Retina (tissue), 1 donor: ENCODE results near the gene TMTC2.
"Not testable (repeated sequence)": the region's sequence is repeated elsewhere in the genome, so short reads cannot be mapped to it uniquely, and the experiment has no call there.

ENCODE experiments used
- DNase-seq: peaks from one replicate; pipeline ENCODE4 v3.0.0-alpha.2; 2016

The TMTC2 gene

DNA sequence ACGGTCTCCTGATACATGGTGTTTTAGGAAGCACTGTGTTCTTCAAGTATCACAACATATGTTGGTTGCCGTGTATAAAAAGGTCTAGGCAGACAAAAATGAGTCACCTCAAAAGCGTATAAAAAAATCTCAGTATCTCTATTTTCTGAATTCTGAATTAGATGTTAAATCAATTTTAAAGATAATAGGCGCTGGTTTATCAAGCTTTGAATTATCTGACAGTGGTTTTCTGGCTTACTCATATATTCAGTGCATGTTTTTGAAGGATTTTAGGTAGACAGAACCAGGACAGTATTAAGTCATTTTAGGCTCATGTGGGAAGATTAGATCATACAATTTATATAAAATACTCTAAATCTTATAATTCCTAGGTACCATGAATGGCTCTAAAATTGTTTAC, 110.8 kb downstream of the TMTC2 start:
- no peak for DNase-seq

- no peak for DNase-seq
These were observed 113.5 kb downstream of the TMTC2 start for GRCh38 chr12:82800185-82800584.

- DNase-seq, result no peak
These were observed 115.4 kb downstream of the TMTC2 start for GRCh38 chr12:82801951-82802610.

DNA sequence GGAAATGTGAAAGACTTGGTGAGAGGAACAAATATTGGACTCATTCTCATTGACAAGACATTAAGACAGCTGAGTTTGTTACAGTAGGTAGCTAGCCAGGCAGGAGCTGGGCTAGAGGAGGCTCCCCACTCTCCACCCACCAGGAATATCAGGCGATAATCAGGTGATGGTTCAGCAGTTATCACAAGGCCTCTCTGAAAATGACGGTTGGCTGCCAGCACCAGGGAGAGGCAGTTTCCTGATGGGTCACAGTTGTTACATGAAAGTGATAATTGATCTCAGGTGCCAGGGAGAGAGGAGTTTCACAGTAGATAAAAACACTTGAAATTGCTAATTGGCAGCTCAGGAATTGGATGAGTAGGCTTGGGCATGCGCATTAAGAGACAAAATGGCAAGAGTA, 116.5 kb downstream of the TMTC2 start:
- no peak for DNase-seq

DNA sequence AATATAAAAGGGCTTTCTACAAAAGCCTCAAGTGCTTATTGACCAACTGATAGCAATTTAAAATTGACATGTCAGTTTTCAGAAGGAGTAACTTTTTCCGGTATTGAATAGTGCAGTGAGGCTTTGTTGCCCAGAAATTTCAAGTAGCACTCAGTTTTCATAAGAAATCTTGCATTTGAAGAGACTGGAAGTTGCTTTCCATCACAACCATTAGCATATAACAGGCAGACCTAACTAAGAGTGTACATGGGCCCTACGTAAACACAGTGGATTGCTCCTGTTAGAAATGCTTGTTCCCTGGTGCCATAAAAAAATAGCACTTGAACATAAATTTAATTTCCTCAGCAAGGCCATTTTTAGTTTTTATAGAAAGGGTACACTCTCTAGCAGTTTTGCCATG, 117.9 kb downstream of the TMTC2 start:
- no peak for DNase-seq

DNA sequence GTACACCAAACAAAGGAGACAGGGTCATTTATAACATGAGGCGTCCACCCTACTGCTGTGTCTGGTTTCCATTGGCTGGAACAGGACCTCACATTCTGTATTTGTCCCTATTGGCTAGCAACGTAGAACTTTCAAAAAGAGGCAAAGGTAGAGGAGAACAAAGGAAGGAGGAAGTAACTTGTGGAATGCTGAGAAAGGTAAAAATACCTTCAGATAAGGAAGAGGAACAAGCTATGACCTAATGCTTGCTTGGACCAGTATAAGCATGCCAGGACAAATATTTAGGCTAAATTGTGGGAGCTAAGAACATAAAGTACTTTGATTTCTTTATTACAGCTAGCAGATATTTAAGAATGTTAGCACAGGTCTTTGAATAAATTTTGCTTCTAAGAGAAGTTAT, 118.3 kb downstream of the TMTC2 start:
- DNase-seq, result not testable (repeated sequence)

- no peak for DNase-seq
These were observed 119.2 kb downstream of the TMTC2 start for GRCh38 chr12:82805812-82806497.

GRCh38 chr12:82807132-82807737, 120.5 kb downstream of the TMTC2 start:
- no peak for DNase-seq

DNA sequence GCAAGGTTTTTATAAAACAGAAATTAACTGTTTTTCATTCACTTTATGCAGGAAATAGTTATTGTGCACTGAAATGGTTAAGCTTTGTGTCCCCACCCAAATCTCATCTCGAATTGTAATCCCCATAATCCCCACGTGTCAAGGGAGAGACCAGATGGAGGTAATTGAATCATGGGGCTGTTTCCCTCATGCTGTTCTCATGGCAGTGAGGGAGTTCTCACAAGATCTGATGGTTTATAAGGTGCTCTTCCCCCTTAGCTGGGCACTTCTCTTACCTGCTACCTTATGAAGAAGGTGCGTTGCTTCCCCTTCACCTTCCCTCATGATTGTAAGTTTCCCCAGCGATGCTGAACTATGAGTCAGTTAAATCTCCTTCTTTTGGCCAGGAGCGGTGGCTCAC, 123.9 kb downstream of the TMTC2 start:
- DNase-seq, result no peak

- DNase-seq, result no peak
These were observed 130.7 kb downstream of the TMTC2 start for GRCh38 chr12:82817368-82817767.

- DNase-seq, result no peak
These were observed 131.7 kb downstream of the TMTC2 start for GRCh38 chr12:82818271-82819035.

GRCh38 chr12:82826505-82826904, 139.8 kb downstream of the TMTC2 start:
- DNase-seq, result peak; percentile 40

- DNase-seq, result no peak
These were observed 145.4 kb downstream of the TMTC2 start for GRCh38 chr12:82832096-82832495.

GRCh38 chr12:82832981-82833380, 146.3 kb downstream of the TMTC2 start:
- no peak for DNase-seq

DNA sequence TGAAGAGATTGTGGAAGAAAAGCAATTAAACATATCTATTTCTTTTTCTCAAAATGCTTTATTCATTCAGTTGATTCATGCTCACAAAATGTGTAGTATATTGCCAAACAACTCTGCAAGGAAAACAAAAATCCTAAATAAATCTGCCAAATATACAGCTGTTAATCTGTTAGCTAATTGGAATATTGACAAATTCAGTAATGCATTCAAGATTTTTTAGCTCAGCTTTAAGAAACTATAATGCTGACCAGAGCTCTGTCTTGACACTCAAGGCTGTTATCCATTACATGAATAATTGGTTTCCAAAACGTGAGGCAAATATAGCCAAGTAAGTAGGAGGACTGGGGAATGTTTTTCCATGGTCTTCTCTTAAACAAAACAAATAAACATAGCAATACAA, 146.8 kb downstream of the TMTC2 start:
- no peak for DNase-seq

GRCh38 chr12:82835217-82835616, 148.5 kb downstream of the TMTC2 start:
- DNase-seq, result no peak

- no peak for DNase-seq
These were observed 151.4 kb downstream of the TMTC2 start for GRCh38 chr12:82838131-82838551.

- DNase-seq, result no peak
These were observed 152.1 kb downstream of the TMTC2 start for GRCh38 chr12:82838827-82839226.

- DNase-seq, result no peak
These were observed 153.1 kb downstream of the TMTC2 start for GRCh38 chr12:82839796-82840195.

DNA sequence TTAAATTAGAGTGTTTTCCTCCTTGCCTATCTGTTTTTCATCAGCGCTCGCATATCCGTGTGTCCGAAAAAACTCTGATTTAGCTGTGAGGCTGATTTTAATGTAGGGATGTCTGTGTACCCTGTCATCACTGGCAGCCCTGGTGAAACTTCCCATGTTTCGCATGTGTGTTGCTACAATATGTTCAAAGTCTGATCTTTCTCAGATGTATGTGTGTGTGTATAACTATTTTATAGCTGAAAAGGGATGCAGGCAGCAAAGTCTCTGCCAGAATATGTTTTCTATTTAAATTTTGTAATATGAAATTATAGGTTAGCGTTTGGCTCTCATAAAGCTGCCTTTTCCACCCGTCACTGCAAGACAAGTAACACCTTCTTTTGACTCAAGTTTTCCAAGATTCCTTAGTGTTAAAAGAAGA, 154.8 kb downstream of the TMTC2 start:
- no peak for DNase-seq

- no peak for DNase-seq
These were observed 155.8 kb downstream of the TMTC2 start for GRCh38 chr12:82842480-82842879.

- not testable (repeated sequence) for DNase-seq
These were observed 158.4 kb downstream of the TMTC2 start for GRCh38 chr12:82845076-82845475.

DNA sequence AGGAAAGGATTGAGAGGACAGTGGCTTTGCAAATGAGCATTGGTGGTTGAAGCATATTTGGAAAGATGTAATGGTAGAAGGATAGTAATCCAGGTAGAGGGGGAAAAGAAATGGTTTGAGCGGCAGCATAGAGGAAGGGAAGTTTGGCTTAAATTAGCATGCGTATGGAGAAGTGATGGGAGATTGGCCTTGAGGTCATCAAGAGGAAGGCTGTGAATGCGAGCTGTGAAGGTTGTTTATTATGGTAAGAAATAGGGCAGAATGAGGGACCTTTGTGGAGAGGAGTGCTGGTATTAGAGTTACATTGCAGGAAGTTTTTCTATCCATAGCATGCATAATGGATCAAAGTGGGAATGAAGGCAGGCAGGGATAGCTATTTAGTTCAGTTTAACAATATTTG, 162.1 kb downstream of the TMTC2 start:
- no peak for DNase-seq

DNA sequence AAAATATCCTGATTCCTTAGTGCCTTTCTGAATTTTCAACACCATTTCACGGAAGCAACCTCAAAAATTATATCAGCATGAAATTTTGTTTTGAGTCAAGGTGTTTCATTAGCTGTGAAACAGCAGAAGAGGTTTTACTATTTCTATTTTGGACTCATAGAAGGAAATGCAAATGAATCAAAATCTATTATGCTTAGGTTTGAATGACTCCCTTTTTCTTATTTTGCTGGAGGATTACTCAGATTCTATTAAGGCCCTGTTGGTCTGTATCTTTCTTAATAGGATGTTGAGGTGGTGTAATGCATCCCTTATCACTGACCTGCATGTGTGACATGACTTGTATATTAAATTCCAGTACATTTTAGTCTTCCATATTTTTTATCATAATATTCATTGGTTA, 165.8 kb downstream of the TMTC2 start:
- no peak for DNase-seq
